DMS53 treated with DMSO at 0.1 percent for 48 hours (cell line): ENCODE results near the gene INPPL1.
"Not testable (repeated sequence)": the region's sequence is repeated elsewhere in the genome, so short reads cannot be mapped to it uniquely, and the experiment has no call there.

Experiments used
- DNase-seq: peaks from one replicate; lab custom pipeline; 2025; ENCODE audit not compliant: unreplicated experiment; lab: John Stamatoyannopoulos, UW

Gene INPPL1

DNA sequence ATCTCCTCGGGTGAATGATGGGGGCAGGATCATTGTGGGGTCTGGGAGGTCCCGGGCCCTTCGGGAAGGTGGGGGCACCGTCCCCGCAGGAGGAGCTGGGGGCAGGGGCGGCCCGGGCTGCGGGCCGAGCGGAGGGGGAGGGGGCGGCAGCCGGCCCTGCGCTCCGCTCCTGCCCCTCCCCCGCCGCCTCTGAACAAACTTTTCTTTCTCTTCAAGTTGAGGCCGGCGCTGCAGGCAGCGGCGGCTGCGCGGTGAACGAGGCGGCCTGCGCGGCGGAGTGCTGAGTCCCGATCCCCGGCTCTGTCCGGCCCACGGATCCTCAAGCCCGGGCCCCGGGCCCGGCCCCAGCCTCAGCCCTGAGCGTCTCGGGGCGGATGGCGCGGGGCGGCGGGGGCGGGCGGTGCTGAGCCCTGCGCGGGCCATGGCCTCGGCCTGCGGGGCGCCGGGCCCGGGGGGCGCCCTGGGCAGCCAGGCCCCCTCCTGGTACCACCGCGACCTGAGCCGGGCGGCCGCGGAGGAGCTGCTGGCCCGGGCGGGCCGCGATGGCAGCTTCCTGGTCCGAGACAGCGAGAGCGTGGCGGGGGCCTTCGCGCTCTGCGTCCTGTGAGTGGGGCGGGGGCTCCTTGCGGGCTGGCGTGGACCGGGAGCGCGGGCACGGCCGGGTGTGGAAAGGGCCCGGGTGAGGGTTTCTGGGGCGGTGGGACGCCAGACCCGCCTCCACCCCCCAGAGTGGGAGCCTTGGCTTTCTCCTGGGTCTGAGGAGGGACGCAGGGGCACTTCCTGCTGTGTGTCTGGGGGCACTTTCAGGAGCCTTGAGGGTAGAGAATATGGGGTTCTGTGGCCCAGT, at the start of gene INPPL1:
Gene INPPL1, plus strand, starts transcription at position 204 of the 847 bp plus-strand sequence. Its CDS starts 218 bp downstream, at position 422.
- peak; percentile 30 for DNase-seq

GRCh38 chr11:72177656-72178055, 46.9 kb upstream of the INPPL1 start:
- DNase-seq: no peak

DNA sequence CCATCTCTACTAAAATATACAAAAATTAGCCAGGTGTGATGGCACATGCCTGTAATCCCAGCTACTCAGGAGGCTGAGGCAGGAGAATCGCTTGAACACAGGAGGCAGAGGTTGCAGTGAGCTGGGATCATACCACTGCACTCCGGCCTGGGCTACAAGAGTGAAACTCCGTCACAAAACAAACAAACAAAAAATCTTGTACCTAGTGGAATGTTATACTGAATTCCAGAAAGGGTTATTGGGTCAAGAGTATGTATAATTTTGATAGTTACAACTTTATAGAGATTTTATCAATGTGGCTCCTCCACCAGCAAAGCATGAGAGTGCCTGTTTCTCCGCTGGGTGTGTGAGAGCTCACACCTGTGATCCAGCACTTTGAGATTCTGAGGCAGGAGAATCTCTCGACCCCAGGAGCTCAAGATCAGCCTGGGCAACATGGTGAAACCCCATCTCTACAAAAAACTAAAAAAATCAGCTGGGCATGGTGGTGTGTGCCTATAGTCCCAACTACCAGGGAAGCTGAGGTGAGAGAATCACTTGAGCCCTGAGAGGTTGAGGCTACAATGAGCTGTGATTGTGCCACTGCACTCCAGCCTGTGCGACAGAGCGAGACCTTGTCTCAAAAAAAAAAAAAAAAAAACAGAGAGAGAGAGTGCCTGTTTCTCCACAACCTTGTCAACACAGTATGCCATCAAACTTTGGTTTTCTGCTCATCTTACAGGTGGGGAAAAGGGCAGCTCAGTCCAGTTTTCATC, 45.3 kb upstream of the INPPL1 start:
- DNase-seq: no peak

GRCh38 chr11:72179804-72180396, 44.7 kb upstream of the INPPL1 start:
- no peak for DNase-seq

DNA sequence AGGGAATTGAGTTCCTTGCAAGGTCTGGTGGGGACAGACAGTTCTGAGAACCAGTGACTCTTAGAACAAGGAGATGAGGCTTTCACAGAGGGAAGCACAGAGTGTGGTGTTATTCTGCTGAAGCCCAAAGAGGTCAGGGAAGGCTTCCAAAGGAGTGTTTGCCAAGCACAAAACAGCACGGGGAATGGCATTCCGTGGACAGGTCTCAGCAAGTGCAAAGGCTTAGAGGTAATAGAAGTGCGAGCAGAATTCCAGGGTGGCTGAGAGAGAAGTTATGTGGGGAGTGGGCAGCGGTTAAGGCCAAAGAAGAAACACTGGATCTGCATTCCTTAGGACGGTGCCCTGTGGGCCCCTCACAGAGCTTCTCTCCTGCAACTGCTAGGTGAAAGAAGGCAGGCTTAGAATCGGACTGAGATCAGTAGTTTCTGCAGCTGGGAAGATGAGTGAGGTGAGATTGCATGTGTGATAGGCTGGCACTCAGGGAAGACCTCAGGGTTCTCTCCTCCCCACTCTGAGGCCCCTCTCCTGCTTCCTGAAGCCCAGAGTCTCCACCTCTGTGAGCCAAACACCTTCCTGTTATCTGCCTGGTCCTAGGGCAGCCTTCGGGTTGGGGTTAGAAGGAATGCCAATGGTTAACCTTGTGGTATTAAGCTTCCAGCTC, 43.5 kb upstream of the INPPL1 start:
- not testable (repeated sequence) for DNase-seq

GRCh38 chr11:72181553-72181958, 43.0 kb upstream of the INPPL1 start:
- not testable (repeated sequence) for DNase-seq

GRCh38 chr11:72188267-72188666, 36.3 kb upstream of the INPPL1 start:
- DNase-seq: no peak

- DNase-seq: no peak
Measured at GRCh38 chr11:72189455-72190250, 34.9 kb upstream of the INPPL1 start.

DNA sequence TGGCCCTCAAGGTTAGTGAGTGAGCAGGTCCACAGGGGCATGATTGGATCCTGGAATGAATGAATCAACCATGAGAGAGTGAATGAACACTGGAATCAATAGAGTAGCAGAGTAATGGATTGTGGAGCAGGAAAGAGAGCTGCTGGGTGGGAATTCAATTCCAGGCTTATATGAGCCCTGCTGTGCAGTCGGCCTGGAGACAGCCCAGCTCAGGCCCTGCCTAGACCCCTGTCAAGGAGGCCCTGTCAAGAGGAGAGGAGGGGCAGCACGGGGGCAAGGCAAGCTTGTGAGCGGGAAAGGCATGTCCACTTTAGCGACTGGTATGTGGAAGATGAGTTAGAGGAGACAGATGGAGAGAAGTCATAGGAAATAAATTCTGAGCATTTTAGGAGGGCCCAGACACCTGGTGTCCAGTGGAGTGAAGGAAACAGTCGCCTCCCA, 33.9 kb upstream of the INPPL1 start:
- DNase-seq: no peak

- no peak for DNase-seq
Measured at GRCh38 chr11:72191961-72192381, 32.6 kb upstream of the INPPL1 start, which contains the start of gene FOLR1. Gene FOLR1 (plus strand): TSS chr11:72192140. CDS start chr11:72192174, 34 bp downstream.

DNA sequence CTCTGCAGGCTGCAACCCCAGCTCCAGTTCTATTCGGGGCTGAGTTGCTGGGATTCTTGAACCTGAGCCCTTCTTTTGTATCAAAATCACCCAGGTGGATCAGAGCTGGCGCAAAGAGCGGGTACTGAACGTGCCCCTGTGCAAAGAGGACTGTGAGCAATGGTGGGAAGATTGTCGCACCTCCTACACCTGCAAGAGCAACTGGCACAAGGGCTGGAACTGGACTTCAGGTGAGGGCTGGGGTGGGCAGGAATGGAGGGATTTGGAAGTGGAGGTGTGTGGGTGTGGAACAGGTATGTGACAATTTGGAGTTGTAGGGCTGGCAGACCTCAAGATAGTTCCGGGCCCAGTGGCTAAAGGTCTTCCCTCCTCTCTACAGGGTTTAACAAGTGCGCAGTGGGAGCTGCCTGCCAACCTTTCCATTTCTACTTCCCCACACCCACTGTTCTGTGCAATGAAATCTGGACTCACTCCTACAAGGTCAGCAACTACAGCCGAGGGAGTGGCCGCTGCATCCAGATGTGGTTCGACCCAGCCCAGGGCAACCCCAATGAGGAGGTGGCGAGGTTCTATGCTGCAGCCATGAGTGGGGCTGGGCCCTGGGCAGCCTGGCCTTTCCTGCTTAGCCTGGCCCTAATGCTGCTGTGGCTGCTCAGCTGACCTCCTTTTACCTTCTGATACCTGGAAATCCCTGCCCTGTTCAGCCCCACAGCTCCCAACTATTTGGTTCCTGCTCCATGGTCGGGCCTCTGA, 28.9 kb upstream of the INPPL1 start:
- DNase-seq: no peak

DNA sequence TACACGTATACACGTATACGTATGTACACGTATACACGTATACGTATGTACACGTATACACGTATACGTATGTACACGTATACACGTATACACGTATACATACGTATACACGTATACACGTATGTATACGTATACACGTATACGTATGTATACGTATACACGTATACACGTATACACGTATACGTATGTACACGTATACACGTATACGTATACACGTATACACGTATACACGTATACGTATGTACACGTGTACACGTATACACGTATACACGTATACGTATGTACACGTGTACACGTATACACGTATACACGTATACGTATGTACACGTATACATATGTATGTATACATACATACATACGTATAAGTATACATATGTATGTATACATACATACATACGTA, 23.1 kb upstream of the INPPL1 start:
- DNase-seq: not testable (repeated sequence)

- no peak for DNase-seq
Measured at GRCh38 chr11:72202571-72202970, 22.0 kb upstream of the INPPL1 start.

DNA sequence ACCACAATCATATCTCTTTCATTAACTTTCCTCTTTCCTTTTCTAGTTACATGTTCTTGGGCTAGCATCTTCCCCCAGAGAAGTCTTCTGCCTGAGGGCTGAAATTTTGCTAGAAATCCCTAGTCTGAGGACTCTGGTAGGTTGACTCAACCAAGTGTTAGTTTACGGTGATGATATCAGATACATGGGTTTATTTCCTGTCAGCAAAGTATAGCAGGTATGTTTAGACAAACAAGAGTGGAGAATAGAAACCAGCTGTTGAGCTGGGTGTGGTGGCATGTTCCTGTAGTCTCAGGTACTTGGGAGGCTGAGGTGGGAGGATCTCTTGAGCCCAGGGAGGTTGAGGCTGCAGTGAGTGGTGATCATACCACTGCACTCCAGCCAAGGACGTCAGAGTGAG, 21.4 kb upstream of the INPPL1 start:
- DNase-seq: peak; percentile 72

GRCh38 chr11:72204886-72205285, 19.7 kb upstream of the INPPL1 start:
- no peak for DNase-seq

DNA sequence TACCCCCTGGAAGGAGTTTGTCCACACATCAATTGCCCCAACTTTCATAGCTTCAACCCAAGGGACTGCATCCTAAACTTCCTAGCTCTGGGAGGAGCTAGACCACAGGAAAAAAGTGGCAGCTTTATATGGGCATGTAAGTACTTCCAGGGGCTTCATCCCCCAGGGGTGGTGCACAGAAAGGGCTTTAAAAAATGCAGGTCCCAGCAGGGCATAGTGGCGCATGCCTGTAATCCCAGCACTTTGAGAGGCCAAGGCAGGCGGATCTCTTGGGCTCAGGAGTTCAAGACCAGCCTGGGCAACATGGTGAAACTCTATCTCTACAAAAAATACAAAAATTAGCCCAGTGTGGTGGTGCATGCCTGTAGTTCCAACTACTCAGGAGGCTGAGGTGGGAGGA, 17.8 kb upstream of the INPPL1 start:
- DNase-seq: not testable (repeated sequence)

DNA sequence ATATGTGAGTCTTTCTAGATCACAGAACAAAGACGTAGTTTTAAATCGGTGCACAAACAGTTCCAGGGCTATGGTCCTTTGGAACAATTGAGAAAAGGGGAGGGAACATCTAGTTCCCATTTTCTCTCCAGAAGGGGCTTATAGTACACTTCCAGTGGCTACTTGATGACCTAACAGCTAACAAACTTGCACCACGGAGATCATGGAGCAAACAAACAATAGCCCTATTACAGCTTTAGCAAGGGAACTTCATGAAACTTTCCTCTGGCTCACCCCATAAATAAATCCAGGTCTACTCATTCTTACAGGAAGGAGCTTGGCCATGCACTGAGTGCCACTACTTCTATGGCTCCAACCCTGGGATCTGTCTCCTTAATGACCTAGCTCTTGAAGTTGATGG, 16.3 kb upstream of the INPPL1 start:
- no peak for DNase-seq

DNA sequence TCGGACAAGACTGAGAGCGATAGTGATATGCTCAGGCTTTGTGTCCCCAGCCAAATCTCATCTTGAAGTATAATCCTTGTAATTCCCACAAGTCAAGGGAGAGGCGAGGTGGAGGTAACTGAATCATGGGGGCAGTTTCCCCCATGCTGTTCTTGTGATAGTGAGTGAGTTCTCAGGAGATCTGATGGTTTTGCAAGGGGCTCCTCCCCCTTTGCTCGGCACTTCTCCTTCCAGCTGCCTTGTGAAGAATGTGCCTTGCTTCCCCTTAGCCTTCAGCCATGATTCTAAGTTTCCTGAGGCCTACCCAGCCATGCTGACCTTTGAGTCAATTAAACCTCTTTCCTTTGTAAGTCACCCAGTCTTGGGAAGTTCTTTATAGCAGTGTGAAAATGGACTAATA, 15.5 kb upstream of the INPPL1 start:
- DNase-seq: no peak

- DNase-seq: no peak
Measured at GRCh38 chr11:72216638-72217037, 7.9 kb upstream of the INPPL1 start, which contains the start of gene FOLR2. Gene FOLR2 (plus strand): TSS chr11:72216794. CDS start chr11:72218585, 1,791 bp downstream.
